Head of caudate nucleus (tissue), 42 donors: ENCODE data around the gene ZNF503.
A peak's percentile ranks its signal among the peaks of the same experiment; 100 is the strongest.

ENCODE experiments used
- DNase-seq, 42 donors: peaks; one replicate each; pipeline versions ENCODE4 v3.0.0 to v3.0.0-alpha.2; 2020 to 2021; ENCODE audit warnings: mixed read lengths in 7 of 42
- intact Hi-C: fragments of 100-400 bp; cut with DNase I; formaldehyde crosslinking; loops from one replicate; pipeline ENCODE4 v1.15.0; 2022

Gene ZNF503, protein sequence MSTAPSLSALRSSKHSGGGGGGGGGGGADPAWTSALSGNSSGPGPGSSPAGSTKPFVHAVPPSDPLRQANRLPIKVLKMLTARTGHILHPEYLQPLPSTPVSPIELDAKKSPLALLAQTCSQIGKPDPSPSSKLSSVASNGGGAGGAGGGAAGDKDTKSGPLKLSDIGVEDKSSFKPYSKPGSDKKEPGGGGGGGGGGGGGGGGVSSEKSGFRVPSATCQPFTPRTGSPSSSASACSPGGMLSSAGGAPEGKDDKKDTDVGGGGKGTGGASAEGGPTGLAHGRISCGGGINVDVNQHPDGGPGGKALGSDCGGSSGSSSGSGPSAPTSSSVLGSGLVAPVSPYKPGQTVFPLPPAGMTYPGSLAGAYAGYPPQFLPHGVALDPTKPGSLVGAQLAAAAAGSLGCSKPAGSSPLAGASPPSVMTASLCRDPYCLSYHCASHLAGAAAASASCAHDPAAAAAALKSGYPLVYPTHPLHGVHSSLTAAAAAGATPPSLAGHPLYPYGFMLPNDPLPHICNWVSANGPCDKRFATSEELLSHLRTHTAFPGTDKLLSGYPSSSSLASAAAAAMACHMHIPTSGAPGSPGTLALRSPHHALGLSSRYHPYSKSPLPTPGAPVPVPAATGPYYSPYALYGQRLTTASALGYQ

DNA sequence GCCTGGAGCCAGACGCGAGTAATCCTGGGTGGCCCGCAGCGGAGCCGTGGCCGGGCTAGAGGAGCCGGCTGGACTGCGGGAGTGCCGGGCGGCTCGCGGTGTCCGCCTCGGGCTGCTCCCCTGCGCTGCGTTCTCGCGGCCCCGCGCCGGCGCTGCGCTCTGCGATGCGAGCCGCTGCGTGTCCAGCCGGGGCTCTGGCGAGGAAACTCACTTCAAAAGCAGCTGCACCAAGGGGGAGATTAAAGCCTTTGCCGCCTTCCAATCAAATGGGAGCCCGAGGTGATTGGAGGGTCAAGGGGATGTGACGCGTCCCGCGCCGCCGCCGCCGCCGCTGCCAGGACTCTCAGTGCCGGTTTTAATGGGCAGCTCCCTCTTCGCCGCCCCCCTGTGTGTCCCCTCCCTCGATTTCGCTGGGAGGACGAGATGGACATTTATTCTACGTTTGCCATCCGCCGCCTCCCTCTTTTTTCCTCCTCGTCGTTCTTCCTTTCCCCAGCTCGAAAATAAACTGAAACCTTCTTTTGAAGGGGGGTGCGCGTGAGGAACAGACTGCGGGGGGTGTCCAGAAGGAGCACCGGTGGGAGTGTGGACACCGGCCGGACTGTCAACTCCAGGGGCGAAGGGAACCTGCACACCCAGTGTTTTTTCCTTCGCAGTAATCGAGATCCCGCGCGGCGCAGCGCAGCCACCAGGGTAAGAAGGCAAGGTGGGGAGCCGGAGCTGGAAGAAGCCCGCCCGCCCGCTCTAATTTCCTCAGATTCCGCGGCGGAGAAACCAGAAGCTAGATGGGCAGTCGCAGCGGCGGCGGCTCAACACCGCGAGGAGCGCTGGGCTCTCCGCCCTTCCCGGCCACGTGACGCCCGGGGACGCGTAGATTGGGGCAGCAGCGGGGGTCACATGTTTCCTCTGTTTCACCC, at the start of gene ZNF503:
TSS of gene ZNF503 (minus strand) at position 196 of the 917 bp plus-strand sequence. CDS start 345 bp downstream, outside the sequence.
- DNase-seq, result peak; percentile 91 to 99 (median 96)
- intact Hi-C loops, result loop anchor here (10.0 kb wide), 2 partner anchors 513 to 633 kb away; no protein-coding TSS in a partner anchor

DNA sequence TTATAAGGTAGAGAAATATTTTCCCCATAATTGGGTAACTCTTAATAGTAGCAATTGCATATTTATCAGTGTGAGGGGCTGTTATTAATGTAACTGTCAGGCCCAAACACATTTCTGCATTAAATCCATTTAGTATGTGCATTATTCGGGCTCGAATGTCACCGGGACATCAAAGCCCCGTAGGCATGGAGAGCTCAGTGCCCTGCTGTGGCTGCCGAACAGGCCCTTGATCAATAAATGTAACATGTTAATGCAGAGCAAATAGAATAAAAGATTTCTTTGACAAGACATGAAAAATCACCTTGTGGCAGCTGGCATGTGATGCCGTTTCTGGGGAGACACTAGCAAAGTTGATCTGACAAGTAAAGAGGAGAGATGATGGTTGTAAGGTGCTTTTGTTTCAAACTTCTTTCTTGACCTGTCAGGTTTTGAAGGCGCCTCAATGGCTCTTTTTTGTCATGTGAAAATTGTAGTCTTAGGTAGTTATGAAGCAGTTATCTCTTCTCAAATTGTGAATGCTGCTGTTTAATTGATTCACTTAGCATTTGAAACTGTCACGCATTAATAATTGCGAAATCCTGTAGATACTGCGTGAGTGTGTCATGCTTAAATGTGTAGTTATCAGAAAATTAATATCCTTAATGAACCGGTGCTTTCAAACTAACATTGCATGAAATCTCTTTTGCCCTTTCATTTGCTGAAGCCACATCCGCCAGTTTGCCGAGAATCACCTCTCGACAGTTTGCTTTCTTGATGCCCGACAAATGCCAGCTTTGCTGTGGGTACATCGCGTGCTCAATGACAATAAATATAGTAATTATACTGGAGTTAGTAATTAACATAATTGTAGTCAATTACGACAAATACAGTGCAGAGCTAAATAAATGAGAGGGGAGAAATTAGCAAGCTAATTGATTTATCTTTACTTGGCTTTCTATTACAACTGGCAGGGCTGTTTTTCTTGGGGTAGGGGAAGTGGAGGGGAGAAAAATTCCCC, 49.4 kb upstream of the ZNF503 start:
- DNase-seq, result peak in 6 of 42 donors; percentile 7 to 34 (median 20)
- intact Hi-C loops, result no loop called here

DNA sequence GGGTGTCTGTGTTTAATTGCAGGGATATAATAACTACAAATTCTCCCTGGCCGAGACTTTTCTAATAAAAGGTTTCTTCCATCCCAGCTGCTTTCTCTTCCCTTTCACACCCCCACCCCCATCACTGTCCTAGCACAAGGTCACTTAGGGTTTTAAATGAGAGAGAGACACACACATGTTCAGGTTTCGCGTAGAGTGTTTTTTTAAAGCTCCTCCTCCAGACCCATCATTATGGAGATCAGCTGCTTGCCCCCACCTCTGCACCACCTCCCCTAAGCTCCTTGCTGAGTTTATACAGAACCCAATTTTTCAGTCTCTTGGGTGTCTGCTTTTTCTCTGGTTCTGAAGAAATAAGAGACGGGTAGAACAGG, 48.5 kb upstream of the ZNF503 start:
- intact Hi-C loops, result no loop called here
- DNase-seq, result peak in 8 of 42 donors; percentile 10 to 56 (median 37)

DNA sequence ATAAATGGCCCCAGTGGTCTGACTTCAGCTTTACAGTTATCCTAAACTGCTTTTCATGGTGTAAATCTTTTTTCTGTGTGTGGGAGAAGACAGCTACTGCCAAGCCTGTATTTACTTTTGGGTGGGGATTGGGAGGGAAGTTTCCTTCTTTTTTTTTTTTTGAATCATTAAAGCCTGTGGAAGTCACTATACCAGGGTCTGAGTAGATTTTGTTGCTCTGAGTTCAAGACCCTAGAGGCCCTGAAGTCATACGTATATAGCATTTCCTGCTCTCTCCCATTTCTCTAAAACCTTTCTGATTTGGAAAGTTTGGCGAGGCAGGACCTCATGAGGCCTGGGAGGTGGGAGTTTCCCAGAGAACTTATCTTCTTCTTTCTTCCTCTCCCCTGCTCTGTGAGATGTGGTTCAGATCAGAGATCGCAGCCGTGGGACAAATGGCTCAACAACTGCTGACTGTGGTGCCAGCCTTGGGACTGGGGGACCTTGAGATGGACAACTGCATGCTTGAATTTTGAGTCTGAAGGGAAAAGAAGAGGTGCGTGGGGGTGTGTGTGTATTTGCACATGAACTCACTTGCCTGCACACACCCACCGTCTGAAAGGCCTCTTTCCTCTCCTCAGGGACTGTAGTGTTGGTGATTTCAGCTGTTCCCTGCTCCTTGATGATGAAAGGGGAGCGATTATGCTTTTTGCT, 48.0 kb upstream of the ZNF503 start:
- intact Hi-C loops, result no loop called here
- DNase-seq, result peak in 1 of 42 donors; percentile 10

DNA sequence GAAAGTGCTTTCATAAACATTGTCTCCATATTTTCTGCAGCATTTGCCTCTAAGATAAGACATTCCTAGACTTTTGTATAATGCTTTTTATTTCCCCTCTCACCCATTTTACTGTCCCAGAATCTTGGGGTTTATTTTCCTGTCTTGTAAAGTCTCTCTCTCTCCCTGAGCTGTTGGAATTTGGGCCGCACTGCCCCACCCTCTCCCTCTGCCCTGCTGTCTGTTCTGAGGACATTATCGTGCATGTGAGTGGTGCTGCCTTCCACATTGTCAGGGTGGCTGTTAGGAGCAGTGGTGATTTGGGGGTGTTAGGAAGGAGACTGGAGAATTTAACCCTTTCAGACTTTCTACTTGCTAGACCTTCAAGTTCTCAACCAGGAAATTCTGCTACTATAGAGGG, 46.6 kb upstream of the ZNF503 start:
- intact Hi-C loops, result no loop called here
- DNase-seq, result no peak

DNA sequence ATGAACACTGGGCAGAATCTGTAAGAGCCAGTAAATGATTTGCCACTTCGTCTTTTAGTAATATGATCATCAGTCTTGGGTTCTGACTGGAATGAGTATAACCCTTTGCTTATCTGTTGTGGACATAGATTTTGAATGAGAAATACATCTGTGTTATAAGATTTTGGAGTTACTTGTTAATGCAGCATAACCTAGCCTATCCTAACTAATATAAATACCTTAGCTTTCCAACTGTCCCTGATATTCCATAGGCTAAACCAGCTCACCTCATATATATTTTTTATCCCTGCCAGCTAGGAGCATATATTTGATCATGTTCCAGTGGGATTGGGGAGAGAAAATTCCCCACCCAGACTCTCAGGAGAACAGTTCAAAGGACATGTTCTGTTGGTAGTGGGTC, 44.9 kb upstream of the ZNF503 start:
- intact Hi-C loops, result no loop called here
- DNase-seq, result no peak

DNA sequence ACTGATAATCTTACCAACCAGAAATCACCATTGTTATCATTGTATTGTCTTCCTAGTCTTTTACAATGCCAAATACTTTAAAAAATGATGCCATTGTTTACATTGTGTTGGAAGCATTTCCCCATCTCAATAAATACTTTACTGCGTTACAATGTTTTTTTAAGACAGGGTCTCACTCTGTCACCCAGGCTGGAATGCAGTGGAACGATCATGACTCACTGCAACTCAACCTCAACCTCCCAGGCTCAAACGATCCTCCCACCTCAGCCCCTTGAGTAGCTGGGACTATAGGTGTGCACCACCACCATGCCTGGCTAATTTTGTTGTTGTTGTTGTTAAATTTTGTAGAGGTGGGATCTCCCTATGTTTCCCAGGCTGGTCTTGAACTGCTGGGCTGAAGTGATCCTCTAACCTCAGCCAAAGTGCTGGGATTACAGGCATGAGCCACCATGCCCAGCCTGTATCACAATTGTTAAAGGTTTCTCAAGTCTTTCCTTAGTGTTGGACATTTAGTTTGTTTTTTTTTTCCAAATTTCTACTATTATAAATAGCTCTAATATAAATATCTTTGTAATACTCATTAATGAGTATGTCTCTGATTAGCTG, 43.3 kb upstream of the ZNF503 start:
- no peak for DNase-seq

DNA sequence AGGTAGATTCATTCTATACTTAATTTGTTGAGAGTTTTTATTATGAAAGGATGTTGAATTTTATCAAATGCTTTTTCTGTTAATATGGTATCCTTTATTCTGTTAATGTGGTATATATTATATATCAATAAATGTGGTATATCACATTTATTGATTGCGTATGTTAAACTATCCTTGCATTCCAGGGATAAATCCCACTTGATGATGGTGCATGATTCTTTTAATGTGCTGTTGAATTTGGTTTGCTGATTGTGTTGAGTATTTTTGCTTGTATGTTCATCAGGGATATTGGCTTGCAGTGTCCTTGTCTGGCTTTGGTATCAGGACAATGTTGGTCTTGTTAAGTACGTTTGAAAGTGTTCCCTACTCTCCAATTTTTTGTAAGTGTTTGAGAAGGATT, 41.8 kb upstream of the ZNF503 start:
- no peak for DNase-seq
- intact Hi-C loops, result no loop called here

More for the DNA sequence above, 43.3 kb upstream of the ZNF503 start:
- intact Hi-C loops, result no loop called here

DNA sequence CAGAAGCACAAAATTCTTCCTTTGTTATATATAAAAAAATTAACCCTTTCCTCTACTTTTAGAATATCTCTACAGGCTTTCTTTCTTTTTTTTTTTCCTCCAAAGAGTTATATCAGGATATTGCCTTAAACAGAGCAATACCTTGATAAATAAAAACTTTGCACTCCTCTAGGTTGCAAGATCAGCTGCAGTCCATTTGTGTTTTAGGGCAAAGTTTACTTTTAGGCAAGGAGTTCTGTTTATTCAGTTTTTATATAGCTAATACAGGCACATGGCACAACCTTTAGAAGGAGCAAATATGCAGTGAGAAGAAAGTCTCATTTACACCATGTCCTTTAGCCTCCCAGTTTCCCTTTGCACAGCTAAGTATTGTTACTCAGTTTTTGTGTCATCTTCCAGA, 40.1 kb upstream of the ZNF503 start:
- intact Hi-C loops, result no loop called here
- DNase-seq, result no peak

DNA sequence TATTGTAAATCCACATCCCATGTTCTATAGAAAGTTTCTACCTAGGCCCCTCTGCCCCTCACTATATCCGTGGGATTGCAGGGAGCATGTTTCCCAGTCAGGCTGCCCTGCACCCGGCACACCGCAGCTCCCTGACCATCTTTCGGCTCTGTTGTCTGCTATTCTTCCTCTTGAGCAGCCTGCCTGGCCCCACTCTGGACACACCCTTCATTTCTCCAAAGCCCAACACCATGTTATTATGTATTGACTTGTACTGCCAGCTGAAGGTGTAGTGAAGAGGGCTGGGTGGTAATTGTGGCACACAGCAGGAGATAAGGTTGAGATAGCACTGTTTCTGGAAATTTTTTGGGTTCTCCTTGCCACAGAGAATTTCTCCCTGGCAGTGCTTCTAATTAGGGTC, 39.6 kb upstream of the ZNF503 start:
- intact Hi-C loops, result no loop called here
- DNase-seq, result no peak

DNA sequence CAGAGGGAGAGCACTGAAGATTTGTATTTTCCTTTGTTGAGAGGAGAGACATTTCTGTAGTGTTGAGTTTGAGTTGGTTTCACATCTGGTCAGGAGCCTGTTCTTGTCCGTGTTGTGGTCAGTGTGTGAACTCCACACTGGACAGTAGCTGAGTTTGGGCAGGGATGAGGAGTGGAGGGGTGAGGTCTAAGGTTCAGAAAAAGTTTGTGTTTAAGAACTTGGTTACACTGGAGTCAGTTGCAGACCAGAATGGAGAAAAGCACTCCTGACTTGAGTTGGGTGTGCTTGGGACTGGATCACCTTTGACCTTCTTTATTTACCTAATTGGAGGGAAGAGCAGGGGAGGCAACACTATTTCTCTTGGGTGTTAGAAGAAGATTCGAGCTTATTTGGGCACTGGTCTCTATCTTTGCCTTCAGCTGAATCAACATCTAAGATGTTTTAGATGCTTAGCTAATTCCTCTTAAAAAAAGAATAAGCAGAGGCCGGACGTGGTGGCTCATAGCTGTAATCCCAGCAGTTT, 38.8 kb upstream of the ZNF503 start:
- intact Hi-C loops, result no loop called here
- DNase-seq, result no peak

DNA sequence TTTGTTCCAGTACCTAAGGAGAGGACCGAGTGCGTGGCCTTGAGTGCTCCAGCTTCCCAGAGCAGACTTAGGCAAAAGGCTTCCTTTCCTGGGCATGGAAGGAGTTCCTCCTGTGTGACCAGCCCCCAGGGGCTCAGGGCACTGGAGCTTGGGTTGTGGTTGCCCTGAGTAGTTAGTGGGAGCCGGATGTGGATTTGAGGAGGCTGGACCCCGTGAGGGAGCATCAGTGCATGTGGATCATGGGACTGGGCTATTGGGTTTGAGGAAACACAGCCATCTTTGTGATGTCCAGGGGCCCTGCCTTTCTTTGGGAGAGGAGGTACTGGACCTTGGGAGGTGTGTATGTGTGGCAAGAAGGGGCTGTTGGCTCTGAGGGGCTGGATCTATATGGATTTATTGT, 38.2 kb upstream of the ZNF503 start:
- DNase-seq, result no peak
- intact Hi-C loops, result no loop called here

DNA sequence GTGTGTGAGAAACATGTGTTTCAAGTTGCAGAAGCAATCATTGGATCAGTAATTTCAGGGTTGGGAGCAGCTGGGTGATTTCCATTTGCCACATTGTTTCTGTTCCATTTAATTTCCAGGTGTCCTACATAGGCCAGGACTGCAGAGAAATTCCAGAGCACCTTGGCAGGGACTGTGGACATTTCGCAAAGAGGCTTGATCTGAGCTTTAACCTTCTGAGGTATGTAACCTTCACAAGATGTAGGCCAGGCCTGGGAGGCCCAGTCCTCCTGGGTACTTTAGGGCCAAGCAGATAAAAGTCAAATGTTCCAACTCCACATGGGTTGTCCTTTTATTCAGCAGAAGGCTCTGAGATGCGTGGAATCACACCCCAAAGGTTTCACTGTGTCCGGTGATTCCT, 36.7 kb upstream of the ZNF503 start:
- no peak for DNase-seq
- intact Hi-C loops, result no loop called here

DNA sequence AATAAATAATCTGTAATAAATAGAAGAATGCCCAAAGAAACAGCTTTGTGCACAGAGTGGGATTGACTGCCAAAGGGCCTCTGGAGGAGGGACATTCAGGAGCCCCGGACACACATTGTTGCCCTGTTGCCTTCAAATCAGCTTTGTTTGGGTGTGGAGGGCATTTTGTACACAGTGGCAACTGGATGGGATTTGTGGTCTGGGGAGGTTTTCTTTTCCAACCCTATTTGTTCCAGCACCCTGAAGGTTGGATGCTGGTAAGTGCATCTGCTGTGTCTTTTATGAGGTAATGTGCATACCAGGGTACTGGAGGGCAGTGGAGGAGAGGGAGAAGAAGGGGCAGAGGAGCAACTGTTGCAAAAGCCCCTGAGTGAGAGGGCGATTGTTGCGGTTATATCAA, 36.1 kb upstream of the ZNF503 start:
- intact Hi-C loops, result no loop called here
- no peak for DNase-seq

DNA sequence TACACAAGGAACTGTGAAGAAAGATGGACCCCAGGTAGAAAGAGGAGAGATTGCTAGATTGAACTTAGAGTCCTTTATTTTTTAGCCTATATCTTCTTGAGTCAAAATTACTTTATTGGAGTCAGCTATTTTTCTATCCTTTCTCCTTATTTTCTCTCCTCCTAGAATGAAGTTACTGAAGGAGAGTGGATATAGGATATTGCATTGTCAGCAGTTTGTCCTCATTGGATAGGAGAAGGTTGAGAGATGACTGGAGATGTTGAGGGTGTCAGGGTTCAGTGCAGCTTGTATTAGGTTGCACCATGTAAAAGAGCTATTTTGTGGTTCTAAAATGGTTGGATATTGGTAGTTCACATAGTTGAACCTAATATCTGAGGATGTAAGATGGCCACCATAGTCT, 35.3 kb upstream of the ZNF503 start:
- intact Hi-C loops, result no loop called here
- no peak for DNase-seq

DNA sequence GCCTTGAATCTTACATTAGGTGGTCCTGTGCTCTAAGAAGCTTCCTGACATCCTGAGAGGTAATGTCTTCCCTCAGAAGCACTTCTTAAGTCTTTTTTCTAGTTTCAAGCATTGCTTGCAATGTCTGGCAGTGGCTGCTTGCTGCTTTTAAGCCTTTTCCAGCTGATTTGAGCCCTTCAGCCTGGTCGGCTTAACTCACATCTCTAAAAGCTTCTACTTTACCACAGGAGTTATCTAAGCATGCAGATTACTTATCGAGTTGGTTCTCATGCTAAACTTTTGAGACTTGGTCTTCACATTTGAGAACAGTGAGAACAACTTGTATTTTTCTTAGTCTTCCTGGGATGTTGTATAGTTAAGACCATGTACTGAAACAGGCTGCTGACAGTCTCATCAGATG, 33.7 kb upstream of the ZNF503 start:
- intact Hi-C loops, result no loop called here
- DNase-seq, result no peak

DNA sequence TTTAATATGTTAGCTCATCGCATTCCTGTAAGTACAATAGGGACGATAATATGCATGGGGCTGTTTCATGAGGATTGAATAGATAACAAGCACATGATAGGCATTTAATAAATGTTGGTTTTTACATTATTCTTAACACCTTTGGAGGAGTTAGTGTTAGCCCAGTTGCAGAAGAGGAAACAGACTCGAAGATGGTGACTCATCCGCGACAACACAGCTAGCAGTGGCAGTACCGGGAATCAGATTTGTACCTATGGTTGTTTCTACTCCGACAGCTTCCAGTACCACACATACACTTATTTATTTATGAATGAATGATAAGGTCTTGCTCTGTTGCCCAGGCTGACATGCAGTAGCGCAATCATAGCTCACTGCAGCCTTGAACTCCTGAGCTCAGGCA, 32.7 kb upstream of the ZNF503 start:
- intact Hi-C loops, result no loop called here
- no peak for DNase-seq
